Measurements from ENCODE around the gene CAVIN1. TPM values are rescaled to one million over a fixed set of nuclear protein-coding genes. Genes with fewer than 3 reads are reported as not detected.
"Not testable (repeated sequence)": the region's sequence is repeated elsewhere in the genome, so short reads cannot be mapped to it uniquely, and the experiment has no call there.

CAVIN1 gene
- total RNA-seq, 1 donor from 2014 or later: 342 TPM

DNA sequence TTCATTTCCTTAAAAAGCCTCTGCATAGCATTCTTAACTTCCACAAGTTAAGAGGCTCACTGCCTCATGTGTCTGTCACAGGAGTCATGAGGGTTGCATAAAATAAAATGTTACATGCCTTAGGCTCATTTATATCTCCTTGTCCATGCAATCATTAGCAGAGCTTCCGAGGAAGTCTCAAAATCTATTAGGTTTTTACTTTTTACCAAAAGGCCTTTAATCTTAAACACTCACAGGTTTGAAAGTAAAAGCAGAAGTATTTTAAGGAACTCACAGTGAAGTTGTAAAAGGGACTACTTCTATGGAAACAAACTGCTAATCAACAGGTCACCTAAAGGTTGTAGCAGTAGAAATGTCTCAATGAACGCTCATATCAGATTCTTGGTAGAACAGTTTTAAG is 30.4 kb upstream of the CAVIN1 start:
- Histone ChIP-seq H3K9me3 (no peaks in the 10 kb centered on the region), H3K27me3 (no peaks in the 10 kb centered on the region), H3K36me3 (no peaks in the 10 kb centered on the region), H3K27ac (no peak overlapping the region), H3K4me3 (no peak overlapping the region), H3K4me1 (peaks cover 32% of the 10 kb centered on the region)
- DNase-seq: no peak
- intact Hi-C loops (cut with DNase I): no loop called here
- no peak for ATAC-seq
- TF ChIP-seq, protein P1, sequence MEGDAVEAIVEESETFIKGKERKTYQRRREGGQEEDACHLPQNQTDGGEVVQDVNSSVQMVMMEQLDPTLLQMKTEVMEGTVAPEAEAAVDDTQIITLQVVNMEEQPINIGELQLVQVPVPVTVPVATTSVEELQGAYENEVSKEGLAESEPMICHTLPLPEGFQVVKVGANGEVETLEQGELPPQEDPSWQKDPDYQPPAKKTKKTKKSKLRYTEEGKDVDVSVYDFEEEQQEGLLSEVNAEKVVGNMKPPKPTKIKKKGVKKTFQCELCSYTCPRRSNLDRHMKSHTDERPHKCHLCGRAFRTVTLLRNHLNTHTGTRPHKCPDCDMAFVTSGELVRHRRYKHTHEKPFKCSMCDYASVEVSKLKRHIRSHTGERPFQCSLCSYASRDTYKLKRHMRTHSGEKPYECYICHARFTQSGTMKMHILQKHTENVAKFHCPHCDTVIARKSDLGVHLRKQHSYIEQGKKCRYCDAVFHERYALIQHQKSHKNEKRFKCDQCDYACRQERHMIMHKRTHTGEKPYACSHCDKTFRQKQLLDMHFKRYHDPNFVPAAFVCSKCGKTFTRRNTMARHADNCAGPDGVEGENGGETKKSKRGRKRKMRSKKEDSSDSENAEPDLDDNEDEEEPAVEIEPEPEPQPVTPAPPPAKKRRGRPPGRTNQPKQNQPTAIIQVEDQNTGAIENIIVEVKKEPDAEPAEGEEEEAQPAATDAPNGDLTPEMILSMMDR (IDR thresholded peaks at IDR 0.05): no peak

DNA sequence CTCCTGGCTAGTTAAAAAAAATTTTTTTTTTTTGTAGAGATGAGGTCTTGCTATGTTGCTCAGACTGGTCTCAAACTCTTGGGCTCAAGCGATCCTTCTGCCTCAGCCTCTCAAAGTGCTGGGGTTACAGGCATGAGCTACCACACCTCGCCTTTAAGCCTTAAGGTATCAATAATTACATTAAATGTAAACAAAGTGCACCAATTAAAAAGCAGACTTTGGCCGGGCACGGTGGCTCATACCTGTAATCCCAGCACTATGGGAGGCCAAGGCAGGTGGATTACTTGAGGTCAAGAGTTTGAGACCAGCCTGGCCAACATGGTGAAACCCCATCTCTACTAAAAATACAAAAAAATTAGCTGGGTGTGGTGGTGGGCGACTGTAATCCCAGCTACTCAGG is 28.2 kb upstream of the CAVIN1 start:
- ATAC-seq; H3K36me3 ChIP-seq; intact Hi-C loops (cut with DNase I); H3K4me3 ChIP-seq; H3K27ac ChIP-seq; DNase-seq; H3K27me3 ChIP-seq; H3K9me3 ChIP-seq: not testable (repeated sequence)
- H3K4me1 ChIP-seq: peaks cover 14% of the 10 kb centered on the region

DNA sequence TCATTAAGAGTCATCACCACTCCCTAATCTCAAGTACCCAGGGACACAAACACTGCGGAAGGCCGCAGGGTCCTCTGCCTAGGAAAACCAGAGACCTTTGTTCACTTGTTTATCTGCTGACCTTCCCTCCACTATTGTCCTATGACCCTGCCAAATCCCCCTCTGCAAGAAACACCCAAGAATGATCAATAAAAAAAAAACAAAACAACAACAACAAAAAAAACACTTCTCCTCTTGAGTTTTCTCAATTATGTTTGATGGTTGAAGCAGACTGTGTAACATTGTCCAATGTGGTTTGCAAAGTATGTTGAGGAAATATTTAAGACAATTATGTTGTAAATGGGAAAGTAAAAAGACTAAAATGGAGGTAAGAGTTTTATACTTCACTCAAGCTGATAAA is 26.8 kb upstream of the CAVIN1 start:
- H3K36me3 ChIP-seq; H3K27ac ChIP-seq; intact Hi-C loops (cut with DNase I); H3K4me1 ChIP-seq; DNase-seq; ATAC-seq; H3K9me3 ChIP-seq; H3K27me3 ChIP-seq; H3K4me3 ChIP-seq: not testable (repeated sequence)

DNA sequence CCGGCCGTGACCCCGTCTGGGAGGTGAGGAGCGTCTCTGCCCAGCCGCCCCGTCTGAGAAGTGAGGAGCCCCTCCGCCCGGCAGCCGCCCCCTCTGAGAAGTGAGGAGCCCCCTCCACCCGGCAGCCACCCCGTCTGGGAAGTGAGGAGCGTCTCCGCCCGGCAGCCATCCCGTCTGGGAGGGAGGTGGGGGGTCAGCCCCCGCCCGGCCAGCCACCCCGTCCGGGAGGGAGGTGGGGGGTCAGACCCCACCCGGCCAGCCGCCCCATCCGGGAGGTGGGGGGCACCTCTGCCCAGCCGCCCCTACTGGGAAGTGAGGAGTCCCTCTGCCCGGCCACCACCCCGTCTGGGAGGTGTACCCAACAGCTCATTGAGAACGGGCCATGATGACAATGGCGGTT is 26.1 kb upstream of the CAVIN1 start:
- ATAC-seq; intact Hi-C loops (cut with DNase I); H3K4me1 ChIP-seq; H3K36me3 ChIP-seq; DNase-seq; H3K27ac ChIP-seq; H3K4me3 ChIP-seq; H3K27me3 ChIP-seq; H3K9me3 ChIP-seq: not testable (repeated sequence)

DNA sequence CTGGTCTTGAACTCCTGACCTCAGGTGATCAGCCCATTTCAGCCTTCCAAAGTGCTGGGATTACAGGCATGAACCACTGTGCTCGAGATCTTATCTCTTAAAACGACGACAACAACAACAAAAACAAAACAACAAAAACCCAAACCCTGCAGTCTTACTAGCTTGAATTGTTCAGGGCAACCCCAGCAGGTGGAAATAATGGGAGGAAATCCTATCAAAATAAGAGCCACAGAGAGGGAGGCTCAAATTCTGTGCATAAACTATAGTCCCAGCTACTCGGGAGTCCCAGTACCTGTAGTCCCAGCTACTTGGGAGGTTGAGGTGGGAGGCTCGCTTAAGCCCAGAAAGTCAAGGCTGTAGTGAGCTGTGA is 19.1 kb upstream of the CAVIN1 start:
- TF ChIP-seq, protein P1 (IDR thresholded peaks at IDR 0.05): no peak
- Histone ChIP-seq H3K4me3 (no peak overlapping the region), H3K36me3 (no peaks in the 10 kb centered on the region), H3K27ac (no peak overlapping the region), H3K27me3 (no peaks in the 10 kb centered on the region), H3K9me3 (no peaks in the 10 kb centered on the region), H3K4me1 (no peaks in the 10 kb centered on the region)
- intact Hi-C loops (cut with DNase I): no loop called here
- no peak for DNase-seq
- ATAC-seq: no peak

DNA sequence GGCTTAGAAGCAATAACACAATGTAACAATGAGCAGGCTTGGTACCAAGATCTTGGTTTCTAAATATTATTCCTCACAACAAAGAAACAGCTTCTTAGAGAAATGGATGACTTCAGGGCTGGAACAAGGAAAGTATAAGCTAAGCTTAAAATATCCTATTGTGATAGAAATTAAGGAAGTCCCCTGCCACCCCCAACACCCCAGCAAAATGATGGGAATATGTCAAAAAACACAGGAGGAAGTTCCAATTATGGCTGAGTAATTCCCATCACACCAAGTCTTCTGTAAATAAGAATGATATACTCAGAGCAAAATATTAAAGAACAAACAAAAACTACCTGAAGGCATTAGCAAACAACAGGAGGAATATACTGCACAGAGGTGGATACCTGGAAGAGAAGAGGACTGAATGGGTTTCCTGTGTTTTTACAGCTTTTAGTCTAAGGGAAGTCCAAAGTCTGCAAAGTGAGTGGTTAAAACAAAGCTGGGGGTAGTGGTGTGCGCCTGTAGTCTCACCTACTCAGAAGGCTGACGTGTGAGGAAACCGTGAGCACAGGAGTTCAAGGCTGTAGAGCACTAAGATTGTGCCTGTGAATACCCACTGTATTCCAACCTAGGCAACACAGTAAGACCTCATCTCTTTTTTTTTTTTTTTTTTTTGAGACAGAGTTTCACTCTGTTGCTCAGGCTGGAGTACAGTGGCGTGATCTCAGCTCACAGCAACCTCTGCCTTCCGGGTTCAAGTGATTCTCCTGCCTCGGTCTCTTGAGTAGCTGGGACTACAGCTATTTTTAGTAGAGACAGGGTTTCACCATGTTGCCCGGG is 18.5 kb upstream of the CAVIN1 start:
- DNase-seq (no peak), ATAC-seq (no peak)
- Histone ChIP-seq H3K27ac (no peak overlapping the region), H3K4me1 (no peaks in the 10 kb centered on the region), H3K9me3 (no peaks in the 10 kb centered on the region), H3K27me3 (no peaks in the 10 kb centered on the region), H3K4me3 (no peak overlapping the region), H3K36me3 (no peaks in the 10 kb centered on the region)
- intact Hi-C loops (cut with DNase I): no loop called here
- TF ChIP-seq, protein P1 (IDR thresholded peaks at IDR 0.05): no peak

DNA sequence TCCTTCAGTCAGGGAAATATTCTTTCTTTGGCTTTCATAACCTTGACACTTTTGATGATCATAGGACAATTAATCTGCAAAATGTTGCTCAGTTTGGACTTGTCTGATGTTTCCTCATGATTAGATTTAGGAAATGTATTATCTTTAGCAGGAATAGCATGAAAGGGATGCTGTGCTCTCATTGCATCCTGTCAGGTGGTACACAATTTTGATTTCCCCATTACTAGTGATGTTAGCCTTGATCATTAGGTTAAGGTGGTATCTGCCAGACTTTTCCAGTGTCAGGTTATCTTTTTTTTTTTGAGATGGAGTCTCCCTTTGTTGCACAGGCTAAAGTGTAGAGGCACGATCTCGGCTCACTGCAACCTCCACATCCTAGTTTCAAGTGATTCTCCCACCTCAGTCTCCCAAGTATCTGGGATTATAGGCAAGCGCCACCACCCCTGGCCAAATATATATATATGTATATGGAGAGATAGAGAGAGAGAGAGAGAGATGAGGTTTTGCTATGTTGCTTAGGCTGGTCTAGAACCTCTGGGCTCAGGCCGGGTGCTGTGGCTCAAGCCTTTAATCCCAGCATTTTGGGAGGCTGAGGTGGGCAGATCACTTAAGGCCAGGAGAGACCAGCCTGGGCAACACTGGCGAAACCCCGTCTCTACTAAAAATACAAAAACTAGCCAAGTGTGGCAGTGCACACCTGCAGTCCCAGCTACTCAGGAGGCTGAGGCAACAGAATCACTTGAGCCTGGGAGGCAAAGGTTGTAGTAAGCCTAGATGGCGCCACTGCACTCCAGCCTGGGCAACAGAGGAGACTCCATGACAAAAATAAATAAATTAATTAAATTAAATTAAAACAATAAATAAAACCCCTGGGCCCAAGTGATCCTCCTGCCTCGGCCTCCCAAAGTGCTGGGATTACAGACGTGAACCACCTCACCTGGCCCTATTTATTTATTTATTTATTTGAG is 15.8 kb upstream of the CAVIN1 start:
- no peaks in the 10 kb centered on the region for H3K27me3 ChIP-seq
- no peak overlapping the region for H3K27ac ChIP-seq
- no peaks in the 10 kb centered on the region for H3K4me1 ChIP-seq
- H3K36me3 ChIP-seq: no peaks in the 10 kb centered on the region
- ATAC-seq (peak; percentile 43), DNase-seq (no peak)
- H3K4me3 ChIP-seq: no peak overlapping the region
- intact Hi-C loops (cut with DNase I): no loop called here
- TF ChIP-seq, protein P1 (IDR thresholded peaks at IDR 0.05): peak; percentile 54
- no peaks in the 10 kb centered on the region for H3K9me3 ChIP-seq
